Hair follicular keratinocyte (primary cell): ENCODE measurements around the gene IPO4. TPM values are rescaled to one million over a fixed set of nuclear protein-coding genes. Genes with fewer than 3 reads are reported as not detected.

Experiments
- total RNA-seq: library from RNA; depleted of rRNA; stranded (reverse); fragments of >200 nt; gene quantifications from 2 replicates; pipeline ENCODE4 v1.2.3, GENCODE V29; 2015

Gene IPO4
- total RNA-seq, 1 donor from 2014 or later, result 82.5 TPM

Other genes starting within 250 kb of the IPO4 start
- gene DHRS4, start 235.0 kb downstream of the IPO4 start, total RNA-seq, result 41.8 and 51.1 TPM in 2 replicates
- 15.7 and 18.7 TPM in 2 replicates for gene DHRS4L2, start 199.9 kb downstream of the IPO4 start, total RNA-seq
- gene CARMIL3, start 136.8 kb downstream of the IPO4 start, total RNA-seq, result 0.08 TPM in 1 of 2 replicates, not detected in the other
- gene CPNE6, start 117.3 kb downstream of the IPO4 start, total RNA-seq, result not detected in 2 replicates
- gene PCK2, start 94.5 kb downstream of the IPO4 start, total RNA-seq, result 40.7 and 91.5 TPM in 2 replicates
- 46.7 and 48.0 TPM in 2 replicates for gene DCAF11, start 74.0 kb downstream of the IPO4 start, total RNA-seq
- 1.2 and 2.2 TPM in 2 replicates for gene NRL, start 73.9 kb downstream of the IPO4 start, total RNA-seq
- not detected in 2 replicates for gene FITM1, start 58.2 kb downstream of the IPO4 start, total RNA-seq
- gene PSME1, start 52.6 kb downstream of the IPO4 start, total RNA-seq, result 167 and 202 TPM in 2 replicates
- gene EMC9, start 47.2 kb downstream of the IPO4 start, total RNA-seq, result 22.3 and 37.2 TPM in 2 replicates
- gene PSME2, start 42.2 kb downstream of the IPO4 start, total RNA-seq, result 109 and 116 TPM in 2 replicates
- 24.4 and 30.7 TPM in 2 replicates for gene RNF31, start 41.3 kb downstream of the IPO4 start, total RNA-seq
- gene IRF9, start 27.6 kb downstream of the IPO4 start, total RNA-seq, result 22.3 and 67.3 TPM in 2 replicates
- gene REC8, start 16.7 kb downstream of the IPO4 start, total RNA-seq, result 6.1 and 6.7 TPM in 2 replicates
- gene TM9SF1, start 6.6 kb upstream of the IPO4 start, total RNA-seq, result 45.7 and 48.7 TPM in 2 replicates
- gene TSSK4, start 16.9 kb upstream of the IPO4 start, total RNA-seq, result 0.87 TPM in 1 of 2 replicates, not detected in the other
- gene CHMP4A, start 24.7 kb upstream of the IPO4 start, total RNA-seq, result 50.4 and 54.0 TPM in 2 replicates
- 11.4 and 18.3 TPM in 2 replicates for gene MDP1, start 27.2 kb upstream of the IPO4 start, total RNA-seq
- gene NEDD8, start 43.6 kb upstream of the IPO4 start, total RNA-seq, result 249 and 288 TPM in 2 replicates
- gene GMPR2, start 44.1 kb upstream of the IPO4 start, total RNA-seq, result 72.9 and 86.9 TPM in 2 replicates
- gene TINF2, start 53.8 kb upstream of the IPO4 start, total RNA-seq, result 63.4 and 72.7 TPM in 2 replicates
- 10.5 and 19.3 TPM in 2 replicates for gene TGM1, start 74.4 kb upstream of the IPO4 start, total RNA-seq
- 51.2 and 83.1 TPM in 2 replicates for gene RABGGTA, start 82.8 kb upstream of the IPO4 start, total RNA-seq
- 39.3 and 76.7 TPM in 2 replicates for gene DHRS1, start 111.0 kb upstream of the IPO4 start, total RNA-seq
- gene NOP9, start 111.0 kb upstream of the IPO4 start, total RNA-seq, result 13.9 and 18.4 TPM in 2 replicates
- 3.2 and 4.1 TPM in 2 replicates for gene CIDEB, start 119.2 kb upstream of the IPO4 start, total RNA-seq
- gene LTB4R2, start 121.3 kb upstream of the IPO4 start, total RNA-seq, result 37.0 and 42.9 TPM in 2 replicates
- 14.0 and 20.1 TPM in 2 replicates for gene LTB4R, start 122.7 kb upstream of the IPO4 start, total RNA-seq
- gene ADCY4, start 146.3 kb upstream of the IPO4 start, total RNA-seq, result 0.23 and 0.34 TPM in 2 replicates
- gene RIPK3, start 151.2 kb upstream of the IPO4 start, total RNA-seq, result 5.4 and 8.0 TPM in 2 replicates
- gene NFATC4, start 179.4 kb upstream of the IPO4 start, total RNA-seq, result 2.9 and 7.1 TPM in 2 replicates
- 2.7 and 3.8 TPM in 2 replicates for gene NYNRIN, start 210.2 kb upstream of the IPO4 start, total RNA-seq
- gene CBLN3, start 240.9 kb upstream of the IPO4 start, total RNA-seq, result 0.11 and 0.31 TPM in 2 replicates
- gene KHNYN, start 241.1 kb upstream of the IPO4 start, total RNA-seq, result 48.7 and 55.9 TPM in 2 replicates